Glutamatergic neuron (in vitro differentiated cells): ENCODE results near the gene BCL7C. TPM values are rescaled to one million over a fixed set of nuclear protein-coding genes. Genes with fewer than 3 reads are reported as not detected.

Source experiments
- microRNA-seq: library from miRNA; unstranded; fragments of <30 nt; microRNA quantifications from one replicate; pipeline ENCODE4, GENCODE V29; 2020; ENCODE audit not compliant: unreplicated experiment
- total RNA-seq: library from RNA; stranded (reverse); fragmentation: NEBNext Ultra II Directional; extraction: Animal tissue kit (Norgen Biotek cat#: 25700); gene quantifications from one replicate; pipeline ENCODE4 v1.2.1, GENCODE V29; 2021; ENCODE audit not compliant: unreplicated experiment

Gene BCL7C
- total RNA-seq, 1 donor from 2014 or later = 24.0 TPM

Small RNA genes lying within 50 kb of the gene (microRNA-seq; reads per million reads assigned to microRNA genes)
- gene MIR4519 (3.2 reads per million, percentile 23 among the genes with 10 or more reads in this experiment), gene MIR762 (0.96 reads per million)

Other genes starting within 250 kb of the BCL7C start
- gene PRR14, start 243.1 kb downstream of the BCL7C start, total RNA-seq = 79.6 TPM
- 66.7 TPM for gene FBRS, start 235.6 kb downstream of the BCL7C start, total RNA-seq
- 60.1 TPM for gene SRCAP, start 194.9 kb downstream of the BCL7C start, total RNA-seq
- 32.6 TPM for gene PHKG2, start 145.7 kb downstream of the BCL7C start, total RNA-seq
- 10.9 TPM for gene CFAP119, start 132.0 kb downstream of the BCL7C start, total RNA-seq
- 182 TPM for gene RNF40, start 131.8 kb downstream of the BCL7C start, total RNA-seq
- gene ZNF629, start 106.9 kb downstream of the BCL7C start, total RNA-seq = 42.5 TPM
- gene CTF1, start 2.5 kb upstream of the BCL7C start, total RNA-seq = 1.7 TPM
- 76.8 TPM for gene FBXL19, start 29.5 kb upstream of the BCL7C start, total RNA-seq
- 5.1 TPM for gene ORAI3, start 55.0 kb upstream of the BCL7C start, total RNA-seq
- 24.3 TPM for gene SETD1A, start 63.7 kb upstream of the BCL7C start, total RNA-seq
- gene HSD3B7, start 91.1 kb upstream of the BCL7C start, total RNA-seq = 2.0 TPM
- 51.6 TPM for gene STX1B, start 116.6 kb upstream of the BCL7C start, total RNA-seq
- gene STX4, start 139.5 kb upstream of the BCL7C start, total RNA-seq = 23.4 TPM
- gene ZNF668, start 180.2 kb upstream of the BCL7C start, total RNA-seq = 15.5 TPM
- 33.1 TPM for gene ZNF646, start 180.3 kb upstream of the BCL7C start, total RNA-seq
- gene PRSS53, start 194.9 kb upstream of the BCL7C start, total RNA-seq = 20.4 TPM
- 152 TPM for gene VKORC1, start 200.7 kb upstream of the BCL7C start, total RNA-seq
- 62.4 TPM for gene BCKDK, start 214.3 kb upstream of the BCL7C start, total RNA-seq
- 61.2 TPM for gene KAT8, start 223.6 kb upstream of the BCL7C start, total RNA-seq
- not detected for gene PRSS8, start 241.7 kb upstream of the BCL7C start, total RNA-seq